GM18868 (cell line): Measurements from ENCODE around the gene RPIA.
"Not testable (repeated sequence)": the region's sequence is repeated elsewhere in the genome, so short reads cannot be mapped to it uniquely, and the experiment has no call there.

Experiments
- ATAC-seq: cut with Tn5 transposase; IDR thresholded peaks from one replicate; pipeline ENCODE4 v1.9.1; 2021; ENCODE audit warnings: mild to moderate bottlenecking, moderate library complexity; ENCODE audit not compliant: unreplicated experiment

Gene RPIA

GRCh38 chr2:88729061-88729745 lies 37.7 kb downstream of the RPIA start:
- no peak for ATAC-seq

- no peak for ATAC-seq
Observed at GRCh38 chr2:88733155-88733902, 41.9 kb downstream of the RPIA start.

- ATAC-seq = no peak
Observed at GRCh38 chr2:88735133-88735532, 43.7 kb downstream of the RPIA start.

- no peak for ATAC-seq
Observed at GRCh38 chr2:88735853-88736252, 44.4 kb downstream of the RPIA start.

- no peak for ATAC-seq
Observed at GRCh38 chr2:88736437-88736836, 45.0 kb downstream of the RPIA start.

GRCh38 chr2:88737385-88737784 lies 45.9 kb downstream of the RPIA start:
- ATAC-seq = peak; percentile 70

- no peak for ATAC-seq
Observed at GRCh38 chr2:88738271-88738670, 46.8 kb downstream of the RPIA start.

GRCh38 chr2:88739985-88740600 lies 48.6 kb downstream of the RPIA start:
- ATAC-seq = peak; percentile 73

- no peak for ATAC-seq
Observed at GRCh38 chr2:88746929-88747490, 55.5 kb downstream of the RPIA start.

- no peak for ATAC-seq
Observed at GRCh38 chr2:88747990-88748389, 56.5 kb downstream of the RPIA start.

- ATAC-seq = no peak
Observed at GRCh38 chr2:88751768-88752167, 60.3 kb downstream of the RPIA start.

GRCh38 chr2:88753833-88754584 lies 62.5 kb downstream of the RPIA start:
- ATAC-seq = peak; percentile 89

GRCh38 chr2:88754585-88755320 lies 63.3 kb downstream of the RPIA start:
- ATAC-seq = peak; percentile 66

- no peak for ATAC-seq
Observed at GRCh38 chr2:88755836-88756235, 64.4 kb downstream of the RPIA start.

- ATAC-seq = no peak
Observed at GRCh38 chr2:88757025-88757424, 65.6 kb downstream of the RPIA start.

- not testable (repeated sequence) for ATAC-seq
Observed at GRCh38 chr2:88758702-88759101, 67.2 kb downstream of the RPIA start.

- ATAC-seq = no peak
Observed at GRCh38 chr2:88760819-88761598, 69.5 kb downstream of the RPIA start.

- ATAC-seq = no peak
Observed at GRCh38 chr2:88764141-88764849, 72.8 kb downstream of the RPIA start.

GRCh38 chr2:88764850-88765153 lies 73.3 kb downstream of the RPIA start:
- ATAC-seq = no peak
